Neural progenitor cell (in vitro differentiated cells): ENCODE data around the gene PHYH. TPM values are rescaled to one million over a fixed set of nuclear protein-coding genes. Genes with fewer than 3 reads are reported as not detected.

Experiments
- DNase-seq: peaks from one replicate; pipeline ENCODE4 v3.0.0-alpha.2; 2016; ENCODE audit warnings: low spot score
- H2AFZ ChIP-seq: fragments of 200-600 bp; sonication (generic); replicated peaks from 2 replicates; pipeline ENCODE4 v1.6.1; 2016; ENCODE audit warnings: antibody characterized with exemption
- H3F3A ChIP-seq: fragments of 200-600 bp; sonication (generic); 2 replicates; pipeline ENCODE4 v1.6.1; 2016; ENCODE audit warnings: antibody characterized with exemption, low read depth
- H3K27ac ChIP-seq: fragments of 200-600 bp; sonication (generic); 2 replicates; pipeline ENCODE4 v1.5.1; 2016; ENCODE audit warnings: mild to moderate bottlenecking
- H3K27me3 ChIP-seq: fragments of 200-600 bp; sonication (generic); 2 replicates; pipeline ENCODE4 v1.6.1; 2016; ENCODE audit warnings: mild to moderate bottlenecking, moderate library complexity
- H3K36me3 ChIP-seq: fragments of 200-600 bp; sonication (generic); 2 replicates; pipeline ENCODE4 v1.5.1; 2016
- H3K4me1 ChIP-seq: fragments of 200-600 bp; sonication (generic); 2 replicates; pipeline ENCODE4 v1.6.1; 2016; ENCODE audit warnings: mixed run types
- H3K4me2 ChIP-seq: fragments of 200-600 bp; sonication (generic); 2 replicates; pipeline ENCODE4 v1.6.1; 2016
- H3K4me3 ChIP-seq: fragments of 200-600 bp; sonication (generic); 2 replicates; pipeline ENCODE4 v1.5.1; 2016
- H3K79me2 ChIP-seq: fragments of 200-600 bp; sonication (generic); 2 replicates; pipeline ENCODE4 v1.6.1; 2016; ENCODE audit warnings: low read depth
- H3K9ac ChIP-seq: fragments of 200-600 bp; sonication (generic); 2 replicates; pipeline ENCODE4 v1.6.1; 2016
- H3K9me3 ChIP-seq: fragments of 200-600 bp; sonication (generic); 2 replicates; pipeline ENCODE4 v1.5.1; 2016; ENCODE audit warnings: low read depth
- H4K20me1 ChIP-seq: fragments of 200-600 bp; sonication (generic); 2 replicates; pipeline ENCODE4 v1.6.1; 2016; ENCODE audit warnings: low read depth
- H3K27ac Mint-ChIP-seq: 3 replicates; pipeline ENCODE4 v1.8.0; 2021; ENCODE audit warnings: mixed read lengths
- H3K27me3 Mint-ChIP-seq: 2 replicates; pipeline ENCODE4 v1.8.0; 2022; ENCODE audit warnings: low read depth, mild to moderate bottlenecking, inconsistent platforms, moderate library complexity, mixed read lengths; ENCODE audit not compliant: insufficient read depth
- H3K36me3 Mint-ChIP-seq: 3 replicates; pipeline ENCODE4 v1.8.0; 2021; ENCODE audit warnings: mixed read lengths
- H3K4me1 Mint-ChIP-seq: 3 replicates; pipeline ENCODE4 v1.8.0; 2021; ENCODE audit warnings: mixed read lengths
- H3K4me3 Mint-ChIP-seq: 3 replicates; pipeline ENCODE4 v1.8.0; 2021; ENCODE audit warnings: mild to moderate bottlenecking, moderate library complexity, mixed read lengths
- H3K9me3 Mint-ChIP-seq: 3 replicates; pipeline ENCODE4 v1.8.0; 2020; ENCODE audit warnings: mixed read lengths
- EZH2 ChIP-seq: fragments of 200-600 bp; sonication (generic); IDR thresholded peaks from 2 replicates; pipeline ENCODE4 v1.6.1; 2017; ENCODE audit warnings: antibody characterized with exemption, mild to moderate bottlenecking, moderate library complexity
- EZH2phosphoT487 ChIP-seq: fragments of 200-600 bp; sonication (generic); IDR thresholded peaks from 2 replicates; pipeline ENCODE4 v1.6.1; 2017; ENCODE audit warnings: antibody characterized with exemption
- total RNA-seq: library from RNA; depleted of rRNA; stranded (reverse); fragments of >200 nt; gene quantifications from 2 replicates; pipeline ENCODE4 v1.2.3, GENCODE V29; 2015; ENCODE audit warnings: low replicate concordance
- TF ChIP-seq, protein P1 (sequence below): fragments of 200-600 bp; sonication (generic); IDR thresholded peaks from 2 replicates; pipeline ENCODE4 v1.5.1; 2017; ENCODE audit warnings: antibody characterized with exemption, mild to moderate bottlenecking

PHYH gene
- total RNA-seq, 1 donor from 2014 or later, result 22.2 TPM

DNA sequence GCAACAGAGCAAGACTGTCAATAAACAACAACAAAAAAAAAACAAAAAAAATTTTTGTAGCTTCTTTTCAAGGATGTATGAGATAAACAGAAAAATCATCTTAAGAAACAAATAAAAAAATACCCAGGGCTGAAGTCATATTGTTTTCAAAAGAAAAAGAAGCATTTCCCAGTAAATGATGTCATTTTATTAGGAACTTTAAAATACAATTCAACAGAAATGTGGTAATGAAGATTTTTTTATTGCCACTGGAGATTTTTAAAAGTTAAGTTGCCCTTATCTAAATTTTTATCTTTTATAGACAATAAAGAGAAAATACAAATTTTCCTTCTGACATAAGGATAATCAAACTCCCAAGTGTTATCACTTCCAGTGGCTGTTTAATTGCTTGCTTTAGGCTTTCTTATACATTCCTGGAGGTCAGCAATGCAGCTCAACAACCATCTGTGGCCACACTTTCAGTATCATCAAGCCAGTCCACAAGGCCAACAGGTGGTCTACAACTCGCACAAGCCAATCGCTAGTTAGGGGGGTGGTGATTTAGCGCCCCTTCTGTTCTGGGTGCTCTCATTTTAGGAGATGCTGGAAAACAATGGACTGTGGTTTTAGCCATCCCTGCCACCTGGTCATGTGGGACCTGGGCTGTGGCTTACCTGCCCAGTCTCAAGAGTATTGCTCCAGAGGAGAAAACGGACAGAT lies 37.4 kb upstream of the PHYH start:
- DNase-seq, result no peak
- H3K9me3 Mint-ChIP-seq, result no peaks in the 10 kb centered on the region
- no peak overlapping the region for H3K9ac ChIP-seq
- no peak overlapping the region for H3K4me2 ChIP-seq
- H2AFZ ChIP-seq, result no peak overlapping the region
- H3F3A ChIP-seq, result no peaks in the 10 kb centered on the region
- H3K4me3 ChIP-seq, result no peak overlapping the region
- peaks cover 61% of the 10 kb centered on the region for H3K79me2 ChIP-seq
- H3K27me3 ChIP-seq, result no peaks in the 10 kb centered on the region
- no peak overlapping the region for H3K27ac Mint-ChIP-seq
- TF ChIP-seq EZH2 (no peak), EZH2phosphoT487 (no peak)
- TF ChIP-seq, protein P1, sequence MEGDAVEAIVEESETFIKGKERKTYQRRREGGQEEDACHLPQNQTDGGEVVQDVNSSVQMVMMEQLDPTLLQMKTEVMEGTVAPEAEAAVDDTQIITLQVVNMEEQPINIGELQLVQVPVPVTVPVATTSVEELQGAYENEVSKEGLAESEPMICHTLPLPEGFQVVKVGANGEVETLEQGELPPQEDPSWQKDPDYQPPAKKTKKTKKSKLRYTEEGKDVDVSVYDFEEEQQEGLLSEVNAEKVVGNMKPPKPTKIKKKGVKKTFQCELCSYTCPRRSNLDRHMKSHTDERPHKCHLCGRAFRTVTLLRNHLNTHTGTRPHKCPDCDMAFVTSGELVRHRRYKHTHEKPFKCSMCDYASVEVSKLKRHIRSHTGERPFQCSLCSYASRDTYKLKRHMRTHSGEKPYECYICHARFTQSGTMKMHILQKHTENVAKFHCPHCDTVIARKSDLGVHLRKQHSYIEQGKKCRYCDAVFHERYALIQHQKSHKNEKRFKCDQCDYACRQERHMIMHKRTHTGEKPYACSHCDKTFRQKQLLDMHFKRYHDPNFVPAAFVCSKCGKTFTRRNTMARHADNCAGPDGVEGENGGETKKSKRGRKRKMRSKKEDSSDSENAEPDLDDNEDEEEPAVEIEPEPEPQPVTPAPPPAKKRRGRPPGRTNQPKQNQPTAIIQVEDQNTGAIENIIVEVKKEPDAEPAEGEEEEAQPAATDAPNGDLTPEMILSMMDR, result no peak
- no peaks in the 10 kb centered on the region for H3K36me3 ChIP-seq
- peaks cover 22% of the 10 kb centered on the region for H3K36me3 Mint-ChIP-seq
- no peak overlapping the region for H3K27ac ChIP-seq
- H3K9me3 ChIP-seq, result no peaks in the 10 kb centered on the region
- no peak overlapping the region for H3K4me3 Mint-ChIP-seq
- H3K4me1 Mint-ChIP-seq, result peaks cover 2% of the 10 kb centered on the region
- H3K4me1 ChIP-seq, result no peaks in the 10 kb centered on the region
- H4K20me1 ChIP-seq, result peaks cover 13% of the 10 kb centered on the region
- H3K27me3 Mint-ChIP-seq, result peaks cover 2% of the 10 kb centered on the region

DNA sequence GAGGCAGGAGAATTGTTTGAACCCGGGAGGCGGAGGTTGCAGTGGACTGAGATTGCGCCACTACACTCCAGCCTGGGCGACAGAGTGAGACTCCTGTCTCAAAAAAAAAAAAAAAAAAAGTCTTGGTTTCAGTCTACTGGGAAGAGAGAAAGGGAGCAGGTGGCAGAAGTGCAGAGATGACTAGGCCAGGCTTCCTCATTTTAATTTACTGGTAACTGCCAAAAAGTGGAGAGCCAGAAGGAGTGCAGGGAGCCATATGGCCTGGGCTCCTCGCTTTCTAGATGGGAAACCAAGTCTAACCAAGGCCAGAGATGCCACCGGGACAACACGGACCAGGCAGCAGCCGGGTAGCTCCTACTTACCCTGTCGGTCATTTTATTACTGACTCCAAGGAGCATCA lies 36.0 kb upstream of the PHYH start:
- Mint-ChIP-seq H3K4me3 (no peak overlapping the region), H3K4me1 (no peaks in the 10 kb centered on the region), H3K27ac (no peak overlapping the region), H3K9me3 (no peaks in the 10 kb centered on the region), H3K36me3 (peaks cover 29% of the 10 kb centered on the region), H3K27me3 (peaks cover 2% of the 10 kb centered on the region)
- DNase-seq, result no peak
- Histone ChIP-seq H3K4me3 (no peak overlapping the region), H3K4me2 (no peak overlapping the region), H2AFZ (no peak overlapping the region), H3K36me3 (peaks cover 10% of the 10 kb centered on the region), H3F3A (no peaks in the 10 kb centered on the region), H3K27me3 (no peaks in the 10 kb centered on the region), H3K9ac (no peak overlapping the region), H3K27ac (no peak overlapping the region), H3K9me3 (no peaks in the 10 kb centered on the region), H3K4me1 (no peaks in the 10 kb centered on the region), H3K79me2 (peaks cover 47% of the 10 kb centered on the region), H4K20me1 (peaks cover 13% of the 10 kb centered on the region)
- TF ChIP-seq, protein P1, result no peak
- TF ChIP-seq EZH2phosphoT487, result no peak
- no peak for TF ChIP-seq EZH2

DNA sequence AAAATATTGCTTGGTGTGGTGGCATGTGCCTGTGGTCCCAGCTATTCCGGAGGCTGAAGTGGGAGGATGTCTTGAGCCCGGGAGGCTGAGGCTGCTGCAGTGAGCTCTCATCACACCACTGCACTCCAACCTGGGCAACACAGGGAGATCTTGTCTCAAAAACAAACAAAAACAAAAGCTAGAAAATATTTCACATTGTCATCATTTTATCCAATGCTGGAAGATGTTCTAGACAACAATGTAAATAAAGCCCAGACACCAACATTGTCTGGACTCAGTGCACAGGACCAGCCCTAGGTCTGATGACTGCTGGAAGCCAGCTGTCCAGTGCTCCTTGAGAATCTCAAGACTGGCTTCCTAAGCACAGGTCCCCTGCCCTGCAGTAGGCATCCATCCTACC lies 34.7 kb upstream of the PHYH start:
- Histone ChIP-seq H3K27me3 (no peaks in the 10 kb centered on the region), H3K36me3 (peaks cover 10% of the 10 kb centered on the region), H3F3A (peaks cover 7% of the 10 kb centered on the region), H4K20me1 (peaks cover 13% of the 10 kb centered on the region), H3K4me1 (peaks cover 8% of the 10 kb centered on the region), H3K27ac (no peak overlapping the region), H3K4me3 (no peak overlapping the region), H3K4me2 (no peak overlapping the region), H3K9ac (no peak overlapping the region), H3K79me2 (peaks cover 34% of the 10 kb centered on the region), H2AFZ (no peak overlapping the region), H3K9me3 (no peaks in the 10 kb centered on the region)
- TF ChIP-seq EZH2 (no peak), EZH2phosphoT487 (no peak)
- TF ChIP-seq, protein P1, result no peak
- Mint-ChIP-seq H3K9me3 (no peaks in the 10 kb centered on the region), H3K27me3 (peaks cover 2% of the 10 kb centered on the region), H3K4me1 (peaks cover 5% of the 10 kb centered on the region), H3K36me3 (peaks cover 35% of the 10 kb centered on the region), H3K4me3 (no peak overlapping the region), H3K27ac (no peak overlapping the region)
- no peak for DNase-seq
